WI38 (cell line): ENCODE measurements around the gene OTULINL.

Source experiments
- H3K4me3 ChIP-seq: 2 replicates; pipeline ENCODE4 v1.5.1; 2011; ENCODE audit warnings: low read depth, mild to moderate bottlenecking, control low read depth, low read length
- CTCF ChIP-seq: IDR thresholded peaks from 2 replicates; pipeline ENCODE4 v1.5.1; 2012; ENCODE audit warnings: low read depth, mild to moderate bottlenecking, control low read depth, low read length

The OTULINL gene

GRCh38 chr5:14581106-14581890 is at the start of gene OTULINL:
Gene OTULINL, plus strand, starts transcription at chr5:14581792. Its CDS starts 103 bp downstream, at chr5:14581895.
- peak within 1 kb of the TSS; percentile 56 for H3K4me3 ChIP-seq
- TF ChIP-seq CTCF, result no peak

GRCh38 chr5:14532180-14532579 is 49.4 kb upstream of the OTULINL start:
- no peak for TF ChIP-seq CTCF
- no peak overlapping the region for H3K4me3 ChIP-seq

- no peak for TF ChIP-seq CTCF
- H3K4me3 ChIP-seq, result no peak overlapping the region
Observed at GRCh38 chr5:14534773-14535172, 46.8 kb upstream of the OTULINL start.

GRCh38 chr5:14545308-14545707 is 36.3 kb upstream of the OTULINL start:
- TF ChIP-seq CTCF, result no peak
- no peak overlapping the region for H3K4me3 ChIP-seq

- H3K4me3 ChIP-seq, result no peak overlapping the region
- no peak for TF ChIP-seq CTCF
Observed at GRCh38 chr5:14545862-14546261, 35.7 kb upstream of the OTULINL start.

GRCh38 chr5:14547666-14548065 is 33.9 kb upstream of the OTULINL start:
- H3K4me3 ChIP-seq, result no peak overlapping the region
- TF ChIP-seq CTCF, result no peak

- H3K4me3 ChIP-seq, result no peak overlapping the region
- TF ChIP-seq CTCF, result no peak
Observed at GRCh38 chr5:14551211-14551610, 30.4 kb upstream of the OTULINL start.
